IPS-NIHi7 (cell line): ENCODE data around the gene SCAF4.
"Not testable (repeated sequence)": the region's sequence is repeated elsewhere in the genome, so short reads cannot be mapped to it uniquely, and the experiment has no call there.

Source experiments
- DNase-seq: peaks from one replicate; pipeline ENCODE4 v3.0.0; 2012; ENCODE audit warnings: mixed read lengths; ENCODE audit errors: extremely low spot score

SCAF4 gene

GRCh38 chr21:31673321-31673912, 58.5 kb downstream of the SCAF4 start:
- no peak for DNase-seq

- no peak for DNase-seq
Measured at GRCh38 chr21:31671931-31672330, 60.0 kb downstream of the SCAF4 start.

- no peak for DNase-seq
Measured at GRCh38 chr21:31671146-31671716, 60.7 kb downstream of the SCAF4 start.

- no peak for DNase-seq
Measured at GRCh38 chr21:31670070-31670469, 61.8 kb downstream of the SCAF4 start.

GRCh38 chr21:31668651-31669491, 63.0 kb downstream of the SCAF4 start:
- DNase-seq: no peak

- DNase-seq: no peak
Measured at GRCh38 chr21:31667639-31668038, 64.3 kb downstream of the SCAF4 start.

GRCh38 chr21:31667132-31667531, 64.8 kb downstream of the SCAF4 start:
- no peak for DNase-seq

- DNase-seq: no peak
Measured at GRCh38 chr21:31666445-31667010, 65.4 kb downstream of the SCAF4 start.

GRCh38 chr21:31665869-31666268, 66.0 kb downstream of the SCAF4 start:
- DNase-seq: not testable (repeated sequence)

GRCh38 chr21:31665397-31665796, 66.5 kb downstream of the SCAF4 start:
- no peak for DNase-seq

GRCh38 chr21:31663584-31664249, 68.2 kb downstream of the SCAF4 start:
- no peak for DNase-seq

GRCh38 chr21:31660591-31660990, 71.3 kb downstream of the SCAF4 start:
- no peak for DNase-seq

GRCh38 chr21:31660259-31660565, 71.7 kb downstream of the SCAF4 start:
- no peak for DNase-seq

- DNase-seq: peak; percentile 98
Measured at GRCh38 chr21:31659536-31660258, 72.2 kb downstream of the SCAF4 start, which contains the start of gene SOD1. Gene SOD1 (plus strand): TSS chr21:31659693. CDS start chr21:31659770, 77 bp downstream.

GRCh38 chr21:31659286-31659535, 72.7 kb downstream of the SCAF4 start:
- DNase-seq: no peak

- no peak for DNase-seq
Measured at GRCh38 chr21:31658053-31658452, 73.9 kb downstream of the SCAF4 start.

GRCh38 chr21:31656199-31657095, 75.5 kb downstream of the SCAF4 start:
- DNase-seq: no peak

- not testable (repeated sequence) for DNase-seq
Measured at GRCh38 chr21:31654821-31655580, 76.9 kb downstream of the SCAF4 start.

- no peak for DNase-seq
Measured at GRCh38 chr21:31654340-31654739, 77.6 kb downstream of the SCAF4 start.

- not testable (repeated sequence) for DNase-seq
Measured at GRCh38 chr21:31651491-31651890, 80.4 kb downstream of the SCAF4 start.
